GM21576 (cell line): ENCODE data around the gene SYT8.

Experiments used
- ATAC-seq: cut with Tn5 transposase; IDR thresholded peaks from one replicate; pipeline ENCODE4 v1.9.1; 2021; ENCODE audit warnings: mild to moderate bottlenecking, moderate library complexity; ENCODE audit not compliant: unreplicated experiment

The SYT8 gene

GRCh38 chr11:1817000-1817399 lies 17.8 kb upstream of the SYT8 start:
- ATAC-seq = no peak

- ATAC-seq = no peak
Measured at GRCh38 chr11:1817511-1817910, 17.3 kb upstream of the SYT8 start.

GRCh38 chr11:1819074-1819473 lies 15.7 kb upstream of the SYT8 start:
- ATAC-seq = no peak

- no peak for ATAC-seq
Measured at GRCh38 chr11:1820463-1821325, 14.1 kb upstream of the SYT8 start.

GRCh38 chr11:1821562-1821961 lies 13.2 kb upstream of the SYT8 start:
- ATAC-seq = no peak

- no peak for ATAC-seq
Measured at GRCh38 chr11:1822648-1823375, 12.0 kb upstream of the SYT8 start.

- no peak for ATAC-seq
Measured at GRCh38 chr11:1823376-1824220, 11.2 kb upstream of the SYT8 start.

GRCh38 chr11:1824221-1825038 lies 10.4 kb upstream of the SYT8 start:
- ATAC-seq = no peak

GRCh38 chr11:1825039-1825740 lies 9.6 kb upstream of the SYT8 start:
- ATAC-seq = no peak

GRCh38 chr11:1825785-1826451 lies 8.9 kb upstream of the SYT8 start:
- no peak for ATAC-seq

GRCh38 chr11:1826552-1827094 lies 8.2 kb upstream of the SYT8 start:
- ATAC-seq = no peak

- ATAC-seq = no peak
Measured at GRCh38 chr11:1827095-1827813, 7.5 kb upstream of the SYT8 start.

GRCh38 chr11:1827931-1828330 lies 6.9 kb upstream of the SYT8 start:
- ATAC-seq = no peak

GRCh38 chr11:1828542-1828941 lies 6.2 kb upstream of the SYT8 start:
- ATAC-seq = no peak

GRCh38 chr11:1829039-1829820 lies 5.6 kb upstream of the SYT8 start:
- ATAC-seq = no peak

GRCh38 chr11:1830004-1830321 lies 4.8 kb upstream of the SYT8 start:
- no peak for ATAC-seq

- ATAC-seq = no peak
Measured at GRCh38 chr11:1830322-1831223, 4.2 kb upstream of the SYT8 start.
